ENCODE data around the gene PIP.
"Not testable (repeated sequence)": the region's sequence is repeated elsewhere in the genome, so short reads cannot be mapped to it uniquely, and the experiment has no call there.

Gene PIP

DNA sequence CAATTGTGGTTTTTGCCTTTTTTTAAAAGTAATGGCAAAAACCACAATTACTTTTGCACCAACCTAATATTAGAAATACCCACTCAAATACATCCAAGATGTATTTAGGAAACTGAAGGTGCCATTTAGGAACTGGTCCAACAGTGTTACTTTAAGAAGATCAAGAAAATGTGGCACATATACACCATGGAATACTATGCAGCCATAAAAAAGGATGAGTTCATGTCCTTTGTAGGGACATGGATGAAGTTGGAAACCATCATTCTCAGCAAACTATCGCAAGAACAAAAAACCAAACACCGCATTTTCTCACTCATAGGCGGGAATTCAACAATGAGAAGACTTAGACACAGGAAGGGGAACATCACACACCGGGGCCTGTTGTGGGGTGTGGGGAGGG, 48.9 kb downstream of the PIP start:
- FAIRE-seq = not testable (repeated sequence)

DNA sequence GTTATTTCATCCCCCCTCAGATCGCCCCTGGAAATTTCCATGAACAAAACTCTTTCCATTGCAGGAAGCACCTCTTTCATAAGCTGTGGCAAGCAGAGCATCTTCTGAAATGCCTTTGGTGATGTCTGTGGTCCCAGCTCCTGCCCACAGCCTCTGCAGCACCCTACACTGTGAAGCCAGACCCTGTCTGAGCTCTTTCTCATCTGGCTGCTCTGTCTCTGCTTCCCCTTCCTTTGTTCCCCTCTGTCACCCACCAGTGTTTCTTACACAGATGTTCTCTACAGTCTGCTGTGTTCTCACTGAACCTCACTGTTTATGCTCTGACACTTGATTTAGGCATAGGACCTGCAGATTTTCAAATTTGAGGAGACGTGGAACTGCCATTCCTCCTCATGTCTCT, 49.5 kb downstream of the PIP start:
- no peak for FAIRE-seq

DNA sequence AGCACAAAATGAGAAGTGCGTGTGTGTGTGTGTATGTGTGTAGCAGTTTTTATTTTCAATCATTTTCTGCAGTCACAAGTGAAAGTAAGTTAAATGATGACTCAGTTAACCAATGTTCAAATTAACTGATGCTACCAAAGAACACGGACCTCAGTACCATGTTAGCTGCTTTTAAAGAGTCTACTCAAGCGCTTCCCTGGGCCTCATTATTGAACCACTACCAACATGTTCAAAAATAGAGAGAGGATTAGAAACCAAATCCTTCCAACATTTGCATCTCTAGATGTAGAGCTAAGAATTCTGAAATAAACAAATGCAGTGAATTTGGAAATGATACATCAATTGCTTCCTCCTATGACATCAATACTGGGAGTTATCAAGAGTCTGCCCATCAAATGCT, 51.1 kb downstream of the PIP start, which contains the start of gene TAS2R39:
Gene TAS2R39, plus strand, starts transcription at position 396 of the 400 bp plus-strand sequence. Its CDS starts 0 bp downstream, at position 396.
- FAIRE-seq = no peak

DNA sequence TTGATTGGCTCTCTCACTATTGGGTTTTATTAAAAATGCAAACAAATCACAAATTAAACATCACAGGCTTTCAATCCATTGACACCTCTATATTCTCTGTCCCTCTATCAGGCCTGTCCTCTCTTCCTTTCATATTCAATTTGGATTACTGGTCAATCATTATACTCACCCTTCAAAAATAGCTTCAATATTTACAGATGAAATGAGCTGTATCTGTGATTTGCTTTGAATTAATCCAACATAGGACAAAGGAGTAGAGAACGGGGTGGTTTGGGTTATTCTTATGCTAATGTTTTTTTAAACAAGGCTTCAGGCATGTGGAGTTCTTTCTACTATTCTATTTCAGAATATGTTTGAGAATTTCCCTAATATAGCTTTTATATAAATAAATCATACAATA, 53.7 kb downstream of the PIP start:
- no peak for FAIRE-seq

DNA sequence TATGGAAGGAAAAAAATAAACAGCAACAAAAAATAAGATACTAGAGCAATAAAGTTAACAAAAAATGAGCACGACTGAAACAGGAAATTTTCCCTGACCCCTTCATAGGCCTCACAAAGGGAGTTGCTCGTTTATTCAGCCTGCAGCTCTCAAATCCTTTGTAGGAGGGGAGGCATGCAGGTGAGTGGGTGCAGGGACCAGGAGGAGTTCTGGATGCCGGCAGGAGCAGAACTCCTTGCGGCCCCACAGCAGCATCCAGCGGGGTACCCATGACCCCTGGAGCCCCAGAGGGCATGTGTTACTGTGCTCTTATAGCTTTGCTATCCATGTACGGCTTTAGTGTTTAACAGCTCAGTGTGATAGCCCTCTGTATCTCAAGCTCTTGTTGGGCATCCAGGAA, 57.1 kb downstream of the PIP start:
- FAIRE-seq = no peak
